ENCODE data around the gene PRDM7.

The PRDM7 gene

GRCh38 chr16:90033387-90033786 is 43.7 kb downstream of the PRDM7 start:
- no peak for DNase-seq

- DNase-seq: no peak
Observed at GRCh38 chr16:90032674-90033331, 44.3 kb downstream of the PRDM7 start.

GRCh38 chr16:90031931-90032673 is 45.0 kb downstream of the PRDM7 start:
- DNase-seq: no peak

GRCh38 chr16:90031186-90031930 is 45.8 kb downstream of the PRDM7 start:
- no peak for DNase-seq

- no peak for DNase-seq
Observed at GRCh38 chr16:90028985-90029384, 48.1 kb downstream of the PRDM7 start.

- DNase-seq: no peak
Observed at GRCh38 chr16:90027611-90028010, 49.5 kb downstream of the PRDM7 start.

- DNase-seq: no peak
Observed at GRCh38 chr16:90026135-90026534, 51.0 kb downstream of the PRDM7 start.

- no peak for DNase-seq
Observed at GRCh38 chr16:90023078-90023447, 54.1 kb downstream of the PRDM7 start.

GRCh38 chr16:90022209-90023077 is 54.7 kb downstream of the PRDM7 start:
- DNase-seq: peak; percentile 24

- DNase-seq: no peak
Observed at GRCh38 chr16:90020838-90021382, 56.2 kb downstream of the PRDM7 start.

GRCh38 chr16:90020260-90020837 is 56.8 kb downstream of the PRDM7 start:
- DNase-seq: no peak

GRCh38 chr16:90019543-90020259 is 57.4 kb downstream of the PRDM7 start:
- DNase-seq: no peak

- DNase-seq: no peak
Observed at GRCh38 chr16:90018652-90019542, 58.2 kb downstream of the PRDM7 start, which contains the start of gene DBNDD1. DBNDD1 (minus strand) TSS chr16:90019456; CDS start chr16:90019341, 115 bp downstream.

- no peak for DNase-seq
Observed at GRCh38 chr16:90018297-90018651, 58.9 kb downstream of the PRDM7 start.

GRCh38 chr16:90016339-90016950 is 60.7 kb downstream of the PRDM7 start:
- DNase-seq: no peak

- no peak for DNase-seq
Observed at GRCh38 chr16:90015586-90016338, 61.4 kb downstream of the PRDM7 start.

- DNase-seq: no peak
Observed at GRCh38 chr16:90012991-90013745, 64.0 kb downstream of the PRDM7 start.

- DNase-seq: no peak
Observed at GRCh38 chr16:90011908-90012501, 65.1 kb downstream of the PRDM7 start.

Data from NCI-H510A treated with DMSO at 0.1 percent for 48 hours (cell line).